ENCODE data around the gene CCT4.
"Not testable (repeated sequence)": the region's sequence is repeated elsewhere in the genome, so short reads cannot be mapped to it uniquely, and the experiment has no call there.

The CCT4 gene

DNA sequence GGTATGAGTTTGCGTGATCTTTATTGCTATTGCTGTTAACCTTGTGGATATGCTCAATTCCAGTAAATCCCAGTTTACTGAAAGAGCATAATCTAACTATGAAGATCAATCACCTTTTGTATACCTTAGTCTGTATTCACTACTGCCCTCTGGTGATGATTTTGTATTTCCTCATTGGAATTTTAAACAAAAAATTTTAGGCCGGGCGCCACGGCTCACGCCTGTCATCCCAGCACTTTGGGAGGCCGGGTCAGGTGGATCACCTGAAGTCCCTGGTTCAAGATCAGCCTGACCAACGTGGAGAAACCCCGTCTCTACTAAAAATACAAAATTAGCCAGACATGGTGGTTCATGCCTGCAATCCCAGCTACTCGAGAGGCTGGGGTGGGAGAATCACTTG, 22.1 kb upstream of the CCT4 start:
- Histone ChIP-seq H3K36me3 (ENCODE audit: insufficient read depth, low read depth, low read length) (no peaks in the 10 kb centered on the region), H3K9ac (ENCODE audit: low read depth, low read length) (no peak overlapping the region), H3K27ac (ENCODE audit: low read length) (no peak overlapping the region), H3K4me1 (ENCODE audit: insufficient read depth, low read length) (no peaks in the 10 kb centered on the region; the same call in 1 of the 2 replicates), H3K4me3 (ENCODE audit: low read length) (no peak overlapping the region), H3K27me3 (ENCODE audit: insufficient read depth, low read length) (no peaks in the 10 kb centered on the region), H3K9me3 (ENCODE audit: insufficient read depth, low read depth, low read length) (no peaks in the 10 kb centered on the region)

DNA sequence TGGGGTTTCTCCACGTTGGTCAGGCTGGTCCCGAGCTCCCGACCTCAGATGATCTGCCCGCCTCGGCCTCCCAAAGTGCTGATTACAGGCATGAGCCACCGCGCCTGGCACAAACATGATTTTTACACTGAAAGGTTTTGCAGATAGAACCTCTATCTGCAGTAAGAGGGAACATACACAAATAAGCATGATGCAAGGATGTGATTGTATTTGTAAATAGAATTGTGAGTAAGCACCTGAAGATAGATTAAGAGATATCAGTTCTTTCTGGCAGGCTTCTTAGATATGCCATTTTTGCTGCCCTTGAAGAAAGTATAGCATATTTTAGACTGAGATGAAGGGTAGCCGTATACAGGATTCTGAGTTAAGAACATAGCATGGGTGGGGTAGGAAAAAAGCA, 20.7 kb upstream of the CCT4 start:
- no peaks in the 10 kb centered on the region; the same call in 1 of the 2 replicates for H3K4me1 ChIP-seq (ENCODE audit: insufficient read depth, low read length)
- H3K27me3 ChIP-seq (ENCODE audit: insufficient read depth, low read length): no peaks in the 10 kb centered on the region
- H3K9ac ChIP-seq (ENCODE audit: low read depth, low read length): no peak overlapping the region
- no peak overlapping the region for H3K27ac ChIP-seq (ENCODE audit: low read length)
- no peaks in the 10 kb centered on the region for H3K9me3 ChIP-seq (ENCODE audit: insufficient read depth, low read depth, low read length)
- no peaks in the 10 kb centered on the region for H3K36me3 ChIP-seq (ENCODE audit: insufficient read depth, low read depth, low read length)
- no peak overlapping the region for H3K4me3 ChIP-seq (ENCODE audit: low read length)

DNA sequence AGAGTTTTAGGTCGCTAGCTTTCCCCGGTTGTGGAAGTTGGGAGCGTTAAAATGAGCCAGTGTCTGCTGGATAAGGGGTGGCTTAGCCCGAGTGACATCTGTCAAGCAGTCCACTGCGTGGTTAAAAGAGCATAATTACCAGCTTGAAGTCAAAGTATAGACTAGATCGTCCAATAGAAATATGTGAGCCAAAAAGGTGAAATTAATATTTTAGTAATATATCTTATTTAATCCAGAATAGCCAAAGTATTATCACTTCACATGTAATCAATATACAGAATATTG, 17.7 kb upstream of the CCT4 start:
- H3K27ac ChIP-seq (ENCODE audit: low read length): no peak overlapping the region
- H3K9me3 ChIP-seq (ENCODE audit: insufficient read depth, low read depth, low read length): no peaks in the 10 kb centered on the region
- no peaks in the 10 kb centered on the region for H3K36me3 ChIP-seq (ENCODE audit: insufficient read depth, low read depth, low read length)
- peak overlapping the region; percentile 92 for H3K4me3 ChIP-seq (ENCODE audit: low read length)
- H3K9ac ChIP-seq (ENCODE audit: low read depth, low read length): peak overlapping the region; percentile 91
- H3K4me1 ChIP-seq (ENCODE audit: insufficient read depth, low read length): no peaks in the 10 kb centered on the region; the same call in 1 of the 2 replicates
- H3K27me3 ChIP-seq (ENCODE audit: insufficient read depth, low read length): no peaks in the 10 kb centered on the region

DNA sequence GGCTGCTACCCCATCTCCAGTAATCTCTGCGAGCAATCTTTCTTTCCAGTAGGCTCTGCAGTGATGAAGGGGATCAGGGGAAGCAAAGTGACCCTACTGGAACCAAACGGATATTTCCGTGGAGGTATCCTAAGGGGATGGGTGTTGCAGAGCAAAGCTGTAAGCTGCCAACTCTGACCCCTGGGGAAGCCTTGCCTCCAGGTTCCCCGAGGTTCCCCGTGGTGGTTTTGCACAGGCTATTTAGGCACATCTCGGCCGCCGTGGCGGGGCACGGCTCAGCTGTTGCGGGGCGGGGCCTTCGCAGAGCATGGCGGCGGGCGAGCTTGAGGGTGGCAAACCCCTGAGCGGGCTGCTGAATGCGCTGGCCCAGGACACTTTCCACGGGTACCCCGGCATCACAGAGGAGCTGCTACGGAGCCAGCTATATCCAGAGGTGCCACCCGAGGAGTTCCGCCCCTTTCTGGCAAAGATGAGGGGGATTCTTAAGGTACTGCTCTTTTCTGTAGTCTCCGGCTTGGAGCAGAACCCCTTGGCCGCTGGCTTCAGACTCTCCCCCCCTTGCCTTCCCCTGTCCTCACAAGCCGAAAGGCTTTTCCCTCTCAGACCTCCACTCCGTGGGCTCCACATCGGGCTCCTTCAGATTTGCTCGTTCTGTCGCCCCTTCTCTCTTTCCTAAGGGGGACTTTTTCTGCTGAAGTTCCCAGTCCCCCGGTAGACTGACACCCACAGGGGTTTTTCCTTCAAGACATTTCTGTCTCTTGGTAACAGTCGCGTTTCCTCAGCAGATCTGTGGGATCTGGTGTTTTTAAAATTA, 17.1 kb upstream of the CCT4 start, which contains the start of gene COMMD1:
TSS of gene COMMD1 (plus strand) at position 303 of the 814 bp plus-strand sequence. CDS start at position 308, 5 bp downstream.
- H3K27ac ChIP-seq (ENCODE audit: low read length): no peak within 1 kb of the TSS

DNA sequence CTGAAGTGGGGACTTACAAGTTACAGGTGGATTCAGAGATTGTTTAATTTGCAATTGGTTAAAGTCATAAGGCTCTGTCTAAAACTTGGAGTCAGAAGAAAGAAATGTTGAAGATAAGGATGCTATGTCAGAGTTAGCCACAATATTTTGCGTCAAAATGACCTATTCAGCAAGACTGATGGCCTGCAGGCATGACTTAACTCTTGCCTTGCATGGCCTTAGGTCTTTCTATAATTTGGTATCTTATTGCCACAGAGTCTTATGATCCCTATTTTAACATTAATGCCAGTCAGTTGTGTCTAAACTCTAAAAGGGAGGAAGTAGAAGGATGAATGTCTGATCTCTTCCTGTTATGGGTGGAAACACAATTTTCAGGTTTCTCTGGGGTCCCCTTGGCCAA, 11.8 kb upstream of the CCT4 start:
- Histone ChIP-seq H3K4me1 (ENCODE audit: insufficient read depth, low read length) (no peaks in the 10 kb centered on the region), H3K27ac (ENCODE audit: low read length) (no peak overlapping the region)

More for the DNA sequence above, 17.1 kb upstream of the CCT4 start, which contains the start of gene COMMD1:
- Histone ChIP-seq H3K9ac (ENCODE audit: low read depth, low read length) (peak within 1 kb of the TSS; percentile 91), H3K27me3 (ENCODE audit: insufficient read depth, low read length) (no peaks in the 10 kb centered on the region), H3K9me3 (ENCODE audit: insufficient read depth, low read depth, low read length) (no peaks in the 10 kb centered on the region), H3K4me3 (ENCODE audit: low read length) (peak within 1 kb of the TSS; percentile 92), H3K4me1 (ENCODE audit: insufficient read depth, low read length) (no peaks in the 10 kb centered on the region; the same call in 1 of the 2 replicates), H3K36me3 (ENCODE audit: insufficient read depth, low read depth, low read length) (no peaks in the 10 kb centered on the region)

DNA sequence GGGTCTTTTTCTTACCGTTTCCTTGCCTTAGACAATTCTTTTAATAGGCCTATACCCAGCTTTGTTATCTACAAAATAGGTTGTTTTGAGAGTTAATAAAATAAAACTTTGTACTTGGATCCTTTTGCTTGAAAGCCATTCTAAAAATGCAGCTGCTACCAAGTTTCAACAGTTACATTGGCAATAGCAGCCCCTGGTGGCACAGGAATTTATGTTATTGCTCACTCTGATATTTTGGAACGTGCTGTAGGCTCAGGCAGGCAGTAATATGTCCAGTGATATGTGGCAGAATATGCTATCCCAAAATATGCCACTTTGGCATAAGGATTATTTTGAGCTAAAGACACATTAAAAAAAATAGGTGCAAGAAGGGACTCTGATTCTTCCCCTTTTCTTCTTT, 10.4 kb upstream of the CCT4 start:
- no peaks in the 10 kb centered on the region for H3K36me3 ChIP-seq (ENCODE audit: insufficient read depth, low read depth, low read length)

More for the DNA sequence above, 11.8 kb upstream of the CCT4 start:
- Histone ChIP-seq H3K9ac (ENCODE audit: low read depth, low read length) (no peak overlapping the region), H3K9me3 (ENCODE audit: insufficient read depth, low read depth, low read length) (no peaks in the 10 kb centered on the region; the same call in 1 of the 2 replicates), H3K4me3 (ENCODE audit: low read length) (no peak overlapping the region), H3K36me3 (ENCODE audit: insufficient read depth, low read depth, low read length) (no peaks in the 10 kb centered on the region), H3K27me3 (ENCODE audit: insufficient read depth, low read length) (no peaks in the 10 kb centered on the region)

DNA sequence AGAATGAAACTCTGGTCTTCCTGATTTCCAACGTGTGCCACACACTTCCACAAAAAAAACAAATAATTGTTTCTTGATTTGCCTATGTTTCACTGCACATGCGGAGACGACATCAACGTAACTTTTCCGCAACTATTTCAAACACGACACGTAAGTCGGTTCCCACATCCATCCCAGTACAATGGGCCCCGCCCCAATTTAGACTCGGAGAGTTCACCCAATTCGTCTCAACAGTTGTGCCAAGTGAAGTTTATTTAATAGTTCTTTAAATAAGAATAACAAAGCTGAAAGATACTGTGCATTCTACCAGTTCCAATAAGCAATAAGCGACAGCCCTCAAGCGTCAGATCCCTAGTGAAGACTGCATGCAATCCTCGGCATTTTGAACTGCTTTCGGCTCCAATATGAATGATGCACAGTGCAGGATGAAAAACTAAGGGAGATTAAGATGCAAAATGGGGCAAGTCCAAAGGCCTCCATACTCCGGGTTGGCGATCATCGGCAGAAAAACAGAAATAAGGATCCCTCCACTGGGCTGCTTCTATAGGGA, 664 bp downstream of the CCT4 start:
- Histone ChIP-seq H3K4me1 (ENCODE audit: insufficient read depth, low read length) (no peaks in the 10 kb centered on the region), H3K4me3 (ENCODE audit: low read length) (peak overlapping the region; percentile 100), H3K9me3 (ENCODE audit: insufficient read depth, low read depth, low read length) (no peaks in the 10 kb centered on the region), H3K27me3 (ENCODE audit: insufficient read depth, low read length) (no peaks in the 10 kb centered on the region), H3K9ac (ENCODE audit: low read depth, low read length) (peak overlapping the region; percentile 100), H3K36me3 (ENCODE audit: insufficient read depth, low read depth, low read length) (peaks cover 37% of the 10 kb centered on the region), H3K27ac (ENCODE audit: low read length) (peak overlapping the region; percentile 89)

More for the DNA sequence above, 10.4 kb upstream of the CCT4 start:
- H3K4me1 ChIP-seq (ENCODE audit: insufficient read depth, low read length): no peaks in the 10 kb centered on the region
- H3K9me3 ChIP-seq (ENCODE audit: insufficient read depth, low read depth, low read length): no peaks in the 10 kb centered on the region; the same call in 1 of the 2 replicates
- H3K9ac ChIP-seq (ENCODE audit: low read depth, low read length): no peak overlapping the region
- no peak overlapping the region for H3K27ac ChIP-seq (ENCODE audit: low read length)
- H3K27me3 ChIP-seq (ENCODE audit: insufficient read depth, low read length): no peaks in the 10 kb centered on the region
- no peak overlapping the region for H3K4me3 ChIP-seq (ENCODE audit: low read length)

DNA sequence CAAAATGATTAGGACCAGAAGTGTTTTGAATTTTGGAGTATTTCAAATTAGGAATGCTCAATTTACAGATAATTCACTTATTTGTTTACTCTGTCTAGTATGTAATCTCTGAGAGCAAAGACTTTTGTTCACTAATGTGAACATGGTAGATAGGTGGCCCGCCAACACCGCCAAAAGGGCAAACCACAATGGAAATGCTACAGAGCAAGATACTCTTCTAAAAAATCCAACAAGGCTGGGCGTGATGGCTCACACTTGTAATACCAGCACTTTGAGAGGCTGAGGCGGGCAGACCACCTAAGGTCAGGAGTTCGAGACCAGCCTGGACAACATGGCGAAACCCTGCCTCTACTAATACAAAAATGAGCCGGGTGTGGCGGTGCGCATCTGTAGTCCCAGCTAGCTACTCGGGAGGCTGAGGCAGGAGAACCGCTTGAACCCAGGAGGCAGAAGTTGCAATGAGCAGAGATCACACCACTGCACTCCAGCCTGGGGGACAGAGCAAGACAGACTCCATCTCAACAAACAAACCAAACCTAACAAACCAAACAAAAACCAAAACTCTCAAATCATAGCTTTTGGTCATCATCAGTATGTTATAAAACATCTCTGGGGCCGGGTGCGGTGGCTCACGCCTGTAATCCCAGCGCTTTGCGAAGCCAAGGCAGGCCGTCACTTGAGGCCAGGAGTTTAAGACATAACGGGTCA, 2.4 kb downstream of the CCT4 start:
- peaks cover 54% of the 10 kb centered on the region for H3K36me3 ChIP-seq (ENCODE audit: insufficient read depth, low read depth, low read length)
- no peaks in the 10 kb centered on the region for H3K9me3 ChIP-seq (ENCODE audit: insufficient read depth, low read depth, low read length)
- peak overlapping the region; percentile 100; the same call in 1 of the 2 replicates for H3K9ac ChIP-seq (ENCODE audit: low read depth, low read length)
- H3K27ac ChIP-seq (ENCODE audit: low read length): no peak overlapping the region
- H3K27me3 ChIP-seq (ENCODE audit: insufficient read depth, low read length): no peaks in the 10 kb centered on the region
- no peaks in the 10 kb centered on the region for H3K4me1 ChIP-seq (ENCODE audit: insufficient read depth, low read length)
- peak overlapping the region; percentile 100 for H3K4me3 ChIP-seq (ENCODE audit: low read length)

DNA sequence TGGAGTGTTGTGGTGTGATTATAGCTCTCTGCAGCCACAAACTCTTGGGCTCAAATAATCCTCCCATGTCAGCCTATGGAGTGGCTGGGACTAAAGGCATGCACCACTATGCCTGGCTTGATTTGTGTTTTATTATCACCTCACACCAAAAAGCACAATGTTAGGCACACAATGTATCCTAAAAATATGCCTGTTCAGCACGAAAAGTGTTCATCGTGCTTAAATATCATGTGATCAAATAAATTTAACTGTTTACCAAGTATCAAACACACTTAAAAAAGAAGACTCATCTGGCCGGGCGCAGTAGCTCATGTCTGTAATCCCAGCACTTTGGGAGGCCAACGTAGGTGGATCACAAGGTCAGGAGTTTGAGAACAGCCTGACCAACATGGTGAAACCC, 5.6 kb downstream of the CCT4 start:
- Histone ChIP-seq H3K4me1 (ENCODE audit: insufficient read depth, low read length) (no peaks in the 10 kb centered on the region), H3K9ac (ENCODE audit: low read depth, low read length) (no peak overlapping the region), H3K4me3 (ENCODE audit: low read length) (no peak overlapping the region), H3K36me3 (ENCODE audit: insufficient read depth, low read depth, low read length) (peaks cover 86% of the 10 kb centered on the region), H3K27ac (ENCODE audit: low read length) (no peak overlapping the region), H3K27me3 (ENCODE audit: insufficient read depth, low read length) (no peaks in the 10 kb centered on the region), H3K9me3 (ENCODE audit: insufficient read depth, low read depth, low read length) (no peaks in the 10 kb centered on the region)

DNA sequence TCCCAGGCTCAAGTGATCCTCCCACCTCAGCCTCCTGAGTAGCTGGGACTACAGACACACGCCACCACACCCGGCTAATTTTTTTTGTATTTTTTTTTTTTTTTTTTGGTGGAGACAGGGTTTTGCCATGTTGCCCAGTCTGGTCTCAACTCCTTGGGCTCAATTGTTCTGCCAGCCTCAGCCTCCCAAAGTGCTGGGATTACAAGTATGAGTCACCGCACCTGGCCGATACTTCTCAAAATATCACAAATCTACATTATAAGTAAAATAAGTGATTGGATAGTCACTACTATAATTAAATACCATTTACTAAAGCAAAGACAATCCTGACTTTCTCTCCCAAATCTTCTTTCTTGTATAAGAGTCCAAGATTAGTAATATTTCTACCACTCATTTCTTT, 9.1 kb downstream of the CCT4 start:
- H3K27ac ChIP-seq (ENCODE audit: low read length); H3K4me3 ChIP-seq (ENCODE audit: low read length); H3K4me1 ChIP-seq (ENCODE audit: insufficient read depth, low read length); H3K9me3 ChIP-seq (ENCODE audit: insufficient read depth, low read depth, low read length); H3K27me3 ChIP-seq (ENCODE audit: insufficient read depth, low read length); H3K9ac ChIP-seq (ENCODE audit: low read depth, low read length): not testable (repeated sequence)
- H3K36me3 ChIP-seq (ENCODE audit: insufficient read depth, low read depth, low read length): peaks cover 99% of the 10 kb centered on the region

DNA sequence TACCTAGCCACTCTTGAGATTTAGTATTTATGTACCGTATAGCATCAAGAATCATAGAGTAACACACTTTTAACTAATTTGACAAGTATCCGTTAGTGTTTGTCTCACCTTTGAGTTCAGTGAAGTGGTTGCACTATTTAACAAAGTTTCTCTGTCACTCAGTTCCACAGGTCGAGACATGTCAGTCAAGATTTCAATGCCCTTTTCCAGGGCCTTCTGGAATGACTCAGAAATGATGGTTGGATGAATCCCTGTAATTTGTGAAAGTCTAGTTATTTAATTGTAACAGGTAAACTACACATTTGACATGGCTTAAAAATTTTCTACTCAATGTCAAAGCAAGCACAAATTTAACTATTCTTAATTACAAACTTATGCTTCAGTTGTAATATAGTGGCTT, 9.7 kb downstream of the CCT4 start:
- Histone ChIP-seq H3K9ac (ENCODE audit: low read depth, low read length) (no peak overlapping the region), H3K36me3 (ENCODE audit: insufficient read depth, low read depth, low read length) (peaks cover 100% of the 10 kb centered on the region), H3K9me3 (ENCODE audit: insufficient read depth, low read depth, low read length) (no peaks in the 10 kb centered on the region), H3K4me3 (ENCODE audit: low read length) (no peak overlapping the region), H3K4me1 (ENCODE audit: insufficient read depth, low read length) (no peaks in the 10 kb centered on the region), H3K27me3 (ENCODE audit: insufficient read depth, low read length) (no peaks in the 10 kb centered on the region), H3K27ac (ENCODE audit: low read length) (no peak overlapping the region)
